ENCODE data around the gene CAMK1D.
A peak's percentile ranks its signal among the peaks of the same experiment; 100 is the strongest.
"Not testable (repeated sequence)": the region's sequence is repeated elsewhere in the genome, so short reads cannot be mapped to it uniquely, and the experiment has no call there.

The CAMK1D gene

DNA sequence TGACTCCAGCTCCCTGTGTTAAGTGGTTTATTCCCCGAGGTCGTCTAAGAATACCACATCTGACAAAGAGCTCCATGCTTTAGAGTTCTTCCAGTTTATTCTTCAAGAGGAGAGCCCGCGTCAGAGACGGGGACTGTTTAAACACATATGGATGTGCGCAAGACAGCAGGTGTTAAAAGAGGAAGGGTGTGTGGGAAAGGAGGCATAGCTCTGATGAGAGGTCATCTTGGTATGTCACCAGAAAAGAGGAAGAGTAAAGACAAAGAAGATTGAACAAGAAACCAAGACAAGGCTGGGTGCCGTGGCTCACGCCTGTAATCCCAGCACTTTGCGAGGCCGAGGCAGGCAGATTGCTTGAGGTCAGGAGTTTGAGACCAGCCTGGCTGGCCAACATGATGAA, 393.4 kb downstream of the CAMK1D start:
- no peak for DNase-seq

DNA sequence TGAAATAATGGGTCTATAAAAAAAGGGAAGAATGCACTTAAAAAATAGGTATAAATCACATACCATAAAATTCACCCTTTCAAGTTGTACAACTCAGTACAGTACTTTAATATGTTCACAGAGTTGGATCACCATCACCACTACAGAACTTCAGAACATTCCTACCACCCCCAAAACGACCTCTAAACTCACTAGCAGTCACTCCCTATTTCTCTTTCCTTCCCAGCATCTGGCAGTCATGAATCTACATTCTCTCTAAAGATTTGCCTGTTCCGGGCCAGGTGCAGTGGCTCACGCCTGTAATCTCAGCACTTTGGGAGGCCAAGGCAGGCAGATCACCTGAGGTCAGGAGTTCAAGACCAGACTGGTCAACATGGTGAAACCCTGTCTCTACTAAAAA, 394.1 kb downstream of the CAMK1D start:
- DNase-seq = not testable (repeated sequence)

- no peak for DNase-seq
These were observed 394.6 kb downstream of the CAMK1D start for GRCh38 chr10:12743941-12744340.

GRCh38 chr10:12748186-12748585, 398.8 kb downstream of the CAMK1D start:
- DNase-seq = no peak

- no peak for DNase-seq
These were observed 400.6 kb downstream of the CAMK1D start for GRCh38 chr10:12749760-12750478.

DNA sequence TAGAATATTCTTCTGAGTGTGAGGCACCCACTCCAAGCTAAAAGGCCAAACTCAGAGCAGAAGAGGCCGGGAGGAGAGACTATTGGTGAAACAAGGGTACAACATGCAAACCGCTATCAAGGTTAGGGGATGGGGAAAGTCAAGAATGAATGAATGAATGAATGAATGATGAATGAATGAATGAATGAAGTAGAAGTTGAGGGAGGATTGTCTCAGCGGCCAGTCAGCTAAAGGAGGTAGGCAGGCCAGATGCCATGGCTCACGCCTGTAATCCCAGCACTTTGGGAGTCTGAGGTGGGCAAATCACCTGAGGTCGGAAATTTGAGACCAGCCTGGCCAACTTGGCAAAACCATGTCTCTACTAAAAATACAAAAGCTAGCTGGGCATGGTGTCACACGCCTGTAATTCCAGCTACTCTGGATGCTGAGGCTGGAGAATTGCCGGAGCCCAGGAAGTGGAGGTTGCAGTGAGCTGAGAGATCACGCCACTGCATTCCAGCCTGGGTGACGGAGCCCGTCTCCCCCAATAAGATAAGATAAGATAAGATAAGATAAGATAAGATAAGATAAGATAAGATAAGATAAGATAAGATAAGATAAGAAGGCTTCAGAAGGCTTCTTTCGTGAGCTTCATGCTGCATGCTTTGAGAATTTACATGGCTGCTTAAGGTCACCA, 401.3 kb downstream of the CAMK1D start:
- DNase-seq = no peak

- DNase-seq = peak in 2 of 56 donors; percentile 10 to 16
These were observed 405.7 kb downstream of the CAMK1D start for GRCh38 chr10:12755075-12755474.

- DNase-seq = no peak
These were observed 408.0 kb downstream of the CAMK1D start for GRCh38 chr10:12757351-12757750.

- DNase-seq = no peak
These were observed 408.9 kb downstream of the CAMK1D start for GRCh38 chr10:12758271-12758670.

GRCh38 chr10:12766223-12766622, 416.9 kb downstream of the CAMK1D start:
- DNase-seq = no peak

DNA sequence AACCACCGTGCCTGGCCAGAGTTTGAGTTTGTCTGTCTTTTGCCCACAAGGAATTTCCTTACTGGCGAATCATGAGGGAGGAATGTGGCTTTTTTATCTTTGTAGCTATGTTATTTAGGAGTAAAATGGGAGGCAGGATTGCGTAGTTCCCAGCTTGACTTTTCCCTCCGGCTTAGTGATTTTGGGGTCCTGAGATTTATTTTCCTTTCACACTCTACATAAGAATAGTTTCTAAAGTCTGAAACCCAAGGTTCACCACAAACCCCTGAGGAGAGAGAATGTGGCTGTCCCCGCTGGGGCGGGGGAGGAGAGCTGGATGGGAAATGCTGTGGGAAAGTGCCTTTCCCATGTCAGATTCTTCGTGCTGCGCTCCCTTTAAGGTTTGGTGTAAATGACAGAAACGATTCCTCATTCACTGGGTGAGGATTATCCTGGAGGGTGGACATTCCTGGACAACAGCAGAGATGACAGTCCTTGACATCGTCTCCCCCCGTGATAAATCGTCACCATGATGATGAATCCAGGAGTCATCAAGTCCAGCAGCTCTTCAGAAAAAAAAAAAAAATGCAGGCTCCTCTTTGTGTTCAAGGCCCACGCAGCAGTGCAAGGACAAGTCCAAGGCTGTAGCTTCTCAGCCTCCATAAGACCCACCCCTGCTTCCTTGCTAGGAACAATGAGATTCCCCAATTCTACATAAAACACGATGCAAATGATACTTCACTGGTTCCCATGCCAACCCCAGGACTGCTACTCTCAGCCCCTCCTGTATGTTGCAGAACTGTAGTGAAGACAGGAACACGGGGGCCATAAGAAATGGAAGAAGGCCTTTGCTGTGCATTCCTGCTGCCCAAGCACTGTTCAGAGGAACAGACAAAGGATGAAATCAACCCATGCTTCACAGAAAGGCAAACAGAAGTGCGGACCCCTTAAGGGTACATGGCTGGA, 419.1 kb downstream of the CAMK1D start:
- no peak for DNase-seq

- DNase-seq = no peak
These were observed 420.1 kb downstream of the CAMK1D start for GRCh38 chr10:12769323-12770044.

DNA sequence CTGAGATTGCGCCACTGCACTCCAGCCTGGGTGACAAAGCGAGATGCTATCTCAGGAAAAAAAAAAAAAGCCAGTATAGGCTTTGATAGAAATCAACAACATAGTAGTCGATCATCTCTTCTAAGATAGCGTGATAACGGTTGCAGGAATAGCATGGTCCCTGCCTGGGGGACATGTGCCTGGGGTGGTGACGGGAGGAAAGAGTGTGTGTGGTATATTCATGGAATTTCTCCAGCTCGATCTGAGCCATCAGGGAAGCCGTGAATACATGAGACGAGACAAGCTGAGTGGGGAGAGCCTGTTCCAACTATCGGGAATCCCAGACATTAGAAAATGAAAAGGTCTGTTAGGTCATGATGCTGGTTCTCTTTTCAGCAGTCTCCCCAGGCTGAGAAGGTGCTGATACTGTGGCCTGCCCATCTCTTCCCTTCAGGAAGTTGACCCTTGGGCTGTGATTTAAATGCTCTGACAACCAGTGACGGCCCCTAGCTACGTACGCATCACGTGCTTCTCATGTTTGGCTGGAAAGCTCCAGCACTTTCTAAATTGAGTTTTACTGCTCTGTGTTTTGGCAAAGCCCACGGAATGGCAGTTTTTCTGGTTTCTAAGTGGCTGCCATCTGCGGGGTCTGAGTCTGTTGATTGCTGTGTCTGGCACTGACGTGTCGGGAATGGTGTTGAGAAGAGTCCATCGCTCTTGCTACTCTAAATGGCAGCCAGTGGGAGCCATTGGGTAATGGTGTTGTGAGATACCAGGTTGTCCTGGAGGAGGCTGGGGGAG, 422.8 kb downstream of the CAMK1D start:
- DNase-seq = peak in 1 of 56 donors; percentile 11

- DNase-seq = no peak
These were observed 423.6 kb downstream of the CAMK1D start for GRCh38 chr10:12772797-12773587.

DNA sequence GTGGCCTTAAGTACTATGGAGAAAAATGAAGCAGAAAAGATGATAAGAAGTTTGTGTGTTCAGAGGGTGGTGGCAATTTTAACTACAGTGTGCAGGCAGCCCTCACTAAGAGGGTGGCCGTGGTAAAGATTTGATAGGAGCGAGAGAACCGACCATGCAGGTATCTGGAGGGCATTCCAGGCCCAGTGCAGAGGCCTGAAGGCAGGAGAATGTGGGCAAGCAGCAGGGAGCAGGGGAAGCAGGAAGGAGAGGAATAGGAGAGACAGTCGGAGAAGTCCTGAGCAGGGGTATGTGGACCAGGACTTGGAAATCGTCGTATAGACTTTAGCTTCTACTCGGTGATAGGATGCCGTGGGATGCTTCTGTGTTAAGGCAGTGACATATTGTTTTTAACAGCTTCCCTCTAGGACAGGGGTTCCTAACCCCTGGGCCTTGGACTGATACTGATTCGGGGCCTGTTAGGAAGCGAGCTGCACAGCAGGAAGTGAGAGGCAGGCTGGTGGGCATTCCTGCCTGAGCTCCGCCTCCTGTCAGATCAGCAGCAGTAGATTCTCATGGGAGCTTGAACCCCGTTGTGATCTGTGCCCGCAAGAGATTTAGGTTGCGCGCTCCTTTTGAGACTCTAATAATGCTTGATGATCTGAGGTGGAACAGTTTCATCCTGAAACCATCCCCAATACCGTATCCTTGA, 425.0 kb downstream of the CAMK1D start:
- no peak for DNase-seq

DNA sequence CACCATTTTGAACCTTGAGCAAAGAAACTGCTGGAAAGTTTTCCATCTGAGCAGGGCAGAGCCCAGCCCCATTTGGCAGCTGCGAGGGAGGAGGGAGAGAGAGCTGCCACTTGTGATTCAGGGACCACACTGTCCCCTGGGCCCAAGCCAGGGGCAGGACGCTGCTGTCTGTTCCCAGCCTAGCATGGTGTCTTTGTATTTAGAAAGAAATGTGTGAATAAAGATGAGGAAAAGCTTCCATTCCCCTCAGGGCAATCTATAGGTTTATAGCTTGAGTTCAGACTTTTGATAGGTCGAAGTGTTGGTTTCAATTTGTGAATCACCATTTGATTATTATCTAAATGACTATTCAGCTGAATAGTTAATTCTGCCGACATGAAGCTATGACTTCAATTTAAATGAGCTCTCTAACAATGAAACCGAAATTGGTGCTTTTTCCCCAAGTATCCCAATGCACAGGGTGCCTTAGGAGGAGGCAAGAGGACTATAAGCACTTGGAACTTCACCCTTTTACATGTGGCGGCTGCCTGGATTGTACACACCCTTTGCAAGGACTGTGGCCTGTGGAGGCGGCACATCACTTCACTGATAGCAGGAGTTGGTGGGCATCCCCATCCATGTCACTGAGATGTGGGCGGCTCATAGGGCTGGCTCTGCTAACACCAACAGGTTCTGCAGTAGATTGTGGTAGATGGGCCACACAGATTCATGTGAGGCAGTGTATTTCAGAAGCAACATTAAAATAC, 428.7 kb downstream of the CAMK1D start:
- peak in 36 of 56 donors; percentile 7 to 75 (median 31) for DNase-seq

DNA sequence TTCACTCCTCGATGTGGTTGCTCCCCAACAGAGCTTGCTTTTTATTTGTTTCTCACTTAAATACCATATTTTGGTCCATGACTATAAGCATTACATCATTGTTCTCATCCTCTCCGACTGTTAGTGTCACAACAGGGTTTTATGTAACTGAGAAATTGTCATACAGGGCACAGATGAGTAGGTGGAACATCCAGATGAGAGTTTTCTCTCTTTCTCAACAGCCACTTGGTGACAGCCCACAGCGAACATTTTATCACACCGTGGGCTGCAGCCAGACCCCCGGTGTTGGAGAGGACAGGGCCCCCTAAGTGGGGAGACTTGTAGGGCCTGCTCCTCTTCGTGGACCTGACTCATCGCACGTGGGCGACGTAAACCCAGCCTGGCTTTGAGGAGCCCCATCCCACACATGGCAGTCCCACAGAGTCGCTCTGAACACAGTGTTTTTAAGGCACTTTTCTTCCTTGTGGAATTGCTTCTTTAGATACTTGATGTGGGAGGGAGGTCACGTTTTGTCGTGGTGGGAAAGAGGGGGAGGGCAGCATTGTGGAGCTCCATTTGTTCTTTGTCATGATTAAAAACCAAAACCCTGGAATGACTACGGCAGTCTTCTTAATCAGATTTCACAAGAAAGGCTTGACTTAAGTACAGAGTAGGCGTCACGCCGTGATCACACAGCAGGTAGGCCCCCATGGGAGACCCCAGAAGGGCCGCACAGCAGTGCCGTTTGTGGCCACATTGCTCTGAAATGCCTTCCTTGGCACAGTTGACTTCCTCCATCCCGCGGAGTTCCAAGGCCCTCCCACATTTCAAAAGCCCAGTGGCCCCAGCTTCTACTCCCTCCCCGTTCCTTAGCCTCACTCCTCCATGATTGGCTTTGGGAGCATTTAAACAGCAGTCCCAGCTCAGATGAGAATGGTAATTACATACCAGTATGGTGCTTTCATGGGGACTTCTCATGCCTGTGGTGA, 431.6 kb downstream of the CAMK1D start:
- DNase-seq = peak in 28 of 56 donors; percentile 7 to 78 (median 32)

All from amygdala (tissue), 56 donors.